Measurements from ENCODE around the gene VSNL1.

Gene VSNL1

DNA sequence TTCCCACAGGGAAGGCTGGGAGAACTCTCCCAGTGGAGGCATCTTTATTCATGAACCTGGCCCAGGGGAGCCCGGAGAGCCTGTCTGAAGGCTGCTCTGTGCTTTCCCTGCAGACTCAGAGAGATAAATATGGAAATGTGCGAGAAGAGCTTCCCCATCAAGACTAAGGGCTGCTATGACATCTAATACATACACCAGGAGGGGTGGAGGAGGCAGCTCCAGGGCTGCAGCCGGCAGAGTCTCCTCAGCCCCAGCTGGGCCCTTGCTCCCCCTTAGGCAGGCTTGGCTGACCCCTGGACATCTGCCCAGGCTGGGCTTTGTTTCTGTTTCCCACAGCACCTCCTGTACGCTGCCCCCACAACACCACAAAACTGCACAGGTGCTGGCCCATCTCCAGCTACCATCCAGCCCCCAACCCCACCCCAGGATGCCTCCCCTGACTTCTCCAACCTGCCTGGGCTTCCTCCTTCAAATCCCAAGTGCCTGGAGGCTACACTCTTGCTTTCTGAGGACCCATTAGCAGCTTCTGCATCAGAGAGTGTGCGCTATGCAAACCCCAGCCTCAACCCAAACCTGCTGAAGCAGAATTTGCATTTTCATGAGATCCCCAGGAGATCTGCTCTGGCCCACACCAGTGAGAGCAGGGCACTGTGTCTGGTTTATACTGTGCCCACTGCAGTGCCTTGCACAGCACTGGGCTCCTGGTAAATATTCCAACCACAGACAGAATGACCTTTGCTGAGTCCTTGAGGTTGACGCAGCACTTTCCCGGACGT, 96.8 kb downstream of the VSNL1 start:
- TF ChIP-seq CTCF (conservative IDR thresholded peaks at IDR 0.05; ENCODE audit: low read length): no peak
- no peak for TF ChIP-seq EZH2phosphoT487 (IDR thresholded peaks at IDR 0.05; ENCODE audit: borderline replicate concordance)
- H3K9ac ChIP-seq (ENCODE audit: low read depth, low read length, poor library complexity, severe bottlenecking): no peak overlapping the region
- no peak overlapping the region for H2AFZ ChIP-seq (ENCODE audit: low read length)

DNA sequence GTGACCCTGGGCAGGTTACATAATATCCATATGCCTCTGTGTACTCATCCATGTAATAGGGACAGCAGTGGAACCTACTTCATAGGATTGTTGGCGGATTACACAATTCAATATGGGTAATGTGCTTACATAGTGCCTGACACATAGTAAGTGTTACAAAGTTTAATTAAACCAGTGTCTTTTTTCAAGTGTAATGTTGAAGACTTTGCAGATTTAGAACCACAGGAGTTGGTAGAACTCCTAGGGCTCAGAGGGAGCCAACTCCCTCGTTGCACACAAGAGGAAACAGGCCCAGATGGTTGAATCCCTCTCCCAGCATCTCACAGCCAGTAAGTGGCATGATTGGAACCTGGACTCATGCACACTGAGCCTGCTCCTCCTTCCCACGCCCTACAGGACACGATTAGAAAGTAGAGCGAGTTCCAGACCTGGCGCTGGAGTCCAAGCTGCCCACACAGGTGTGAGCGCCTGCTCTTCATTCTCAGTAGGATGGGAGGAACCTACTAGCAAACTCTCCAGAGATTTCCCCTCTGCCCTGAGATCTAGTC, 97.8 kb downstream of the VSNL1 start:
- no peaks in the 10 kb centered on the region for H3K9me2 ChIP-seq (replicated peaks; ENCODE audit: low read depth, low read length)
- H3F3A ChIP-seq (ENCODE audit: low read depth): no peaks in the 10 kb centered on the region
- H3K4me2 ChIP-seq (ENCODE audit: low read depth, low read length, poor library complexity, severe bottlenecking): no peak overlapping the region
- H4K20me1 ChIP-seq (ENCODE audit: insufficient read depth, low read length, poor library complexity, severe bottlenecking): no peaks in the 10 kb centered on the region
- H3K4me3 ChIP-seq (ENCODE audit: low read length, poor library complexity, severe bottlenecking): no peak overlapping the region
- no peaks in the 10 kb centered on the region for H3K27me3 ChIP-seq (ENCODE audit: insufficient read depth, low read length, poor library complexity, severe bottlenecking)
- no peaks in the 10 kb centered on the region for H3K9me3 ChIP-seq (ENCODE audit: insufficient read depth, low read depth, low read length)
- H2AFZ ChIP-seq (ENCODE audit: low read length): no peak overlapping the region
- H3K79me2 ChIP-seq (ENCODE audit: insufficient read depth, low read length): no peaks in the 10 kb centered on the region
- H3K36me3 ChIP-seq (ENCODE audit: insufficient read depth, low read length): no peaks in the 10 kb centered on the region
- H3K4me1 ChIP-seq (ENCODE audit: insufficient read depth, low read length, poor library complexity, severe bottlenecking): no peaks in the 10 kb centered on the region
- no peak overlapping the region for H3K9ac ChIP-seq (ENCODE audit: low read depth, low read length, poor library complexity, severe bottlenecking)
- no peak for TF ChIP-seq EZH2phosphoT487 (IDR thresholded peaks at IDR 0.05; ENCODE audit: borderline replicate concordance)
- TF ChIP-seq CTCF (conservative IDR thresholded peaks at IDR 0.05; ENCODE audit: low read length): no peak

More for the DNA sequence above, 96.8 kb downstream of the VSNL1 start:
- no peaks in the 10 kb centered on the region for H3K79me2 ChIP-seq (ENCODE audit: insufficient read depth, low read length)
- H3K4me1 ChIP-seq (ENCODE audit: insufficient read depth, low read length, poor library complexity, severe bottlenecking): no peaks in the 10 kb centered on the region
- H3K9me3 ChIP-seq (ENCODE audit: insufficient read depth, low read depth, low read length): no peaks in the 10 kb centered on the region
- H3K4me2 ChIP-seq (ENCODE audit: low read depth, low read length, poor library complexity, severe bottlenecking): no peak overlapping the region
- H3K27me3 ChIP-seq (ENCODE audit: insufficient read depth, low read length, poor library complexity, severe bottlenecking): no peaks in the 10 kb centered on the region
- H3K9me2 ChIP-seq (replicated peaks; ENCODE audit: low read depth, low read length): no peaks in the 10 kb centered on the region
- H3K36me3 ChIP-seq (ENCODE audit: insufficient read depth, low read length): no peaks in the 10 kb centered on the region
- no peaks in the 10 kb centered on the region for H4K20me1 ChIP-seq (ENCODE audit: insufficient read depth, low read length, poor library complexity, severe bottlenecking)
- no peaks in the 10 kb centered on the region for H3F3A ChIP-seq (ENCODE audit: low read depth)
- no peak overlapping the region for H3K4me3 ChIP-seq (ENCODE audit: low read length, poor library complexity, severe bottlenecking)

- Histone ChIP-seq H3K27me3 (ENCODE audit: insufficient read depth, low read length, poor library complexity, severe bottlenecking) (no peaks in the 10 kb centered on the region), H2AFZ (ENCODE audit: low read length) (no peak overlapping the region), H3K4me1 (ENCODE audit: insufficient read depth, low read length, poor library complexity, severe bottlenecking) (no peaks in the 10 kb centered on the region), H3K9me3 (ENCODE audit: insufficient read depth, low read depth, low read length) (no peaks in the 10 kb centered on the region), H3K9ac (ENCODE audit: low read depth, low read length, poor library complexity, severe bottlenecking) (no peak overlapping the region), H3F3A (ENCODE audit: low read depth) (no peaks in the 10 kb centered on the region), H4K20me1 (ENCODE audit: insufficient read depth, low read length, poor library complexity, severe bottlenecking) (no peaks in the 10 kb centered on the region), H3K4me3 (ENCODE audit: low read length, poor library complexity, severe bottlenecking) (no peak overlapping the region), H3K36me3 (ENCODE audit: insufficient read depth, low read length) (no peaks in the 10 kb centered on the region), H3K9me2 (replicated peaks; ENCODE audit: low read depth, low read length) (no peaks in the 10 kb centered on the region), H3K79me2 (ENCODE audit: insufficient read depth, low read length) (no peaks in the 10 kb centered on the region), H3K4me2 (ENCODE audit: low read depth, low read length, poor library complexity, severe bottlenecking) (no peak overlapping the region)
- TF ChIP-seq CTCF (conservative IDR thresholded peaks at IDR 0.05; ENCODE audit: low read length): no peak
- TF ChIP-seq EZH2phosphoT487 (IDR thresholded peaks at IDR 0.05; ENCODE audit: borderline replicate concordance): no peak
Measured at GRCh38 chr2:17640406-17640805, 99.9 kb downstream of the VSNL1 start.

Measured in Loucy (cell line).